PC-3 (cell line): ENCODE measurements around the gene PFN4. TPM values are rescaled to one million over a fixed set of nuclear protein-coding genes. Genes with fewer than 3 reads are reported as not detected.

Experiments used
- ATAC-seq: fragments of 200-7000 bp; cut with Tn5 transposase; 2 replicates; pipeline ENCODE4 v1.9.1; 2020; ENCODE audit warnings: mild to moderate bottlenecking, moderate library complexity
- BruUV-seq: library from RNA; stranded (reverse); fragments of 400-500 nt; replicated peaks from 2 replicates; lab custom pipeline; 2021; lab: Mats Ljungman, UMichigan
- CTCF ChIA-PET: fragments of 300-600 bp; sonication (Branson Sonifier 250); formaldehyde crosslinking; loops from one replicate; lab custom pipeline; 2022; ENCODE audit warnings: antibody characterized with exemption; lab: Charles Lee
- POLR2A ChIA-PET: fragments of 300-600 bp; sonication (Branson Sonifier 250); formaldehyde crosslinking; loops from one replicate; lab custom pipeline; 2022; ENCODE audit warnings: antibody characterized with exemption; ENCODE audit not compliant: unreplicated experiment; lab: Charles Lee
- DNase-seq: peaks from one replicate; pipeline ENCODE4 v3.0.0-alpha.2; 2015
- H2AFZ ChIP-seq: fragments of 300-600 bp; sonication (generic); 2 replicates; pipeline ENCODE4 v1.6.0; 2016; ENCODE audit warnings: antibody characterized with exemption, low read length
- H3F3A ChIP-seq: fragments of 300-600 bp; sonication (generic); one replicate; pipeline ENCODE4 v1.6.0; 2017; ENCODE audit warnings: antibody characterized with exemption, low read length, control low read depth, mild to moderate bottlenecking; ENCODE audit not compliant: unreplicated experiment
- H3K27ac ChIP-seq: fragments of 300-600 bp; sonication (generic); 2 replicates; pipeline ENCODE4 v1.5.1; 2016; ENCODE audit warnings: mild to moderate bottlenecking, low read length
- H3K27me3 ChIP-seq: fragments of 300-600 bp; sonication (generic); 2 replicates; pipeline ENCODE4 v1.6.1; 2016; ENCODE audit warnings: low read length, mixed read lengths
- H3K36me3 ChIP-seq: fragments of 300-600 bp; sonication (generic); 2 replicates; pipeline ENCODE4 v1.6.1; 2016; ENCODE audit warnings: low read depth, mixed run types, low read length, mixed read lengths
- H3K4me1 ChIP-seq: fragments of 300-600 bp; sonication (generic); 2 replicates; pipeline ENCODE4 v1.5.1; 2016; ENCODE audit warnings: low read length; ENCODE audit not compliant: insufficient read depth
- H3K4me2 ChIP-seq: fragments of 300-600 bp; sonication (generic); 2 replicates; pipeline ENCODE4 v1.6.0; 2016; ENCODE audit warnings: low read length
- H3K4me3 ChIP-seq: fragments of 300-600 bp; sonication (generic); 2 replicates; pipeline ENCODE4 v1.5.1; 2016; ENCODE audit warnings: mild to moderate bottlenecking, low read length, mixed read lengths
- H3K79me2 ChIP-seq: fragments of 300-600 bp; sonication (generic); 2 replicates; pipeline ENCODE4 v1.6.1; 2017; ENCODE audit warnings: low read length, mixed read lengths
- H3K9ac ChIP-seq: fragments of 300-600 bp; sonication (generic); 2 replicates; pipeline ENCODE4 v1.6.0; 2016; ENCODE audit warnings: mild to moderate bottlenecking, low read length
- H3K9me2 ChIP-seq: fragments of 300-600 bp; sonication (generic); replicated peaks from 2 replicates; pipeline ENCODE4 v1.6.1; 2016; ENCODE audit warnings: mixed run types, low read length, mixed read lengths
- H3K9me3 ChIP-seq: fragments of 300-600 bp; sonication (generic); 2 replicates; pipeline ENCODE4 v1.6.1; 2016; ENCODE audit warnings: low read length, mixed read lengths
- H4K20me1 ChIP-seq: fragments of 300-600 bp; sonication (generic); 2 replicates; pipeline ENCODE4 v1.6.1; 2016; ENCODE audit warnings: low read length, mixed read lengths
- EZH2 ChIP-seq: fragments of 300-600 bp; sonication (generic); IDR thresholded peaks from one replicate; pipeline ENCODE4 v1.6.1; 2017; ENCODE audit warnings: antibody characterized with exemption, mild to moderate bottlenecking, low read length; ENCODE audit not compliant: unreplicated experiment
- EZH2phosphoT487 ChIP-seq: fragments of 300-600 bp; sonication (generic); IDR thresholded peaks from 2 replicates; pipeline ENCODE4 v1.6.1; 2018; ENCODE audit warnings: mild to moderate bottlenecking, antibody characterized with exemption, low read length, borderline replicate concordance
- intact Hi-C: fragments of 100-400 bp; cut with micrococcal nuclease; formaldehyde crosslinking; loops from 2 replicates; pipeline ENCODE4 v1.9.0; 2023
- total RNA-seq: library from RNA; depleted of rRNA; stranded (reverse); fragments of >200 nt; gene quantifications from 2 replicates; pipeline ENCODE4 v1.2.3, GENCODE V29; 2014
- TF ChIP-seq, protein P1 (sequence below): fragments of 300-600 bp; sonication (generic); conservative IDR thresholded peaks from 2 replicates; pipeline ENCODE4 v1.5.1; 2017; ENCODE audit warnings: antibody characterized with exemption, low read depth, mild to moderate bottlenecking, low read length

The PFN4 gene
- total RNA-seq, 1 experiment from 2014 or later, result 0.44 TPM

DNA sequence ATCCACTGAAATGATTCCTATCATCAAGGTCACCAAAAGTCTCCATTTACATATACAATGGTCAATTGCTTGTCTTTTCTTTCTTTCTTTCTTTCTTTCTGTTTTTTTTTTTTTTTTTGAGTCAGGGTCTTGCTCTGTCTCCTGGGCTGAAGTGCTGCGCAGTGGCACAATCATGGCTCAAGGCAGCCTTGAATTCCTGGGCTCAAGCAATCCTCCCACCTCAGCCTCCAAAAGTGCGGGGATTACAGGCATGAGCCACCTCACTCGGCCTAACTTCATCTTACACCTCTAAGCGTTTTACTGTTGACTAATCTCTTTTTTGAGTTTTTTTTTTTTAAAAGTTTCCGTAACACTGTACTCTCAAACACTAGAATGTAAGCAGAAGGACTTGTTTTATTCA lies 47.9 kb downstream of the PFN4 start:
- Histone ChIP-seq H3K27ac (no peak overlapping the region), H3K9me3 (no peaks in the 10 kb centered on the region), H3K4me2 (peak overlapping the region; percentile 94), H3K9me2 (no peaks in the 10 kb centered on the region), H2AFZ (no peak overlapping the region), H3K27me3 (no peaks in the 10 kb centered on the region), H3K4me1 (peaks cover 13% of the 10 kb centered on the region), H3K79me2 (peaks cover 39% of the 10 kb centered on the region), H3F3A (no peaks in the 10 kb centered on the region), H3K4me3 (peak overlapping the region; percentile 97), H3K36me3 (peaks cover 21% of the 10 kb centered on the region), H4K20me1 (0 out of 2 replicates have a peak, but pooled peaks cover 3% of the 10 kb centered on the region), H3K9ac (peak overlapping the region; percentile 85)
- no peak for TF ChIP-seq EZH2
- no peak for TF ChIP-seq EZH2phosphoT487
- TF ChIP-seq, protein P1, sequence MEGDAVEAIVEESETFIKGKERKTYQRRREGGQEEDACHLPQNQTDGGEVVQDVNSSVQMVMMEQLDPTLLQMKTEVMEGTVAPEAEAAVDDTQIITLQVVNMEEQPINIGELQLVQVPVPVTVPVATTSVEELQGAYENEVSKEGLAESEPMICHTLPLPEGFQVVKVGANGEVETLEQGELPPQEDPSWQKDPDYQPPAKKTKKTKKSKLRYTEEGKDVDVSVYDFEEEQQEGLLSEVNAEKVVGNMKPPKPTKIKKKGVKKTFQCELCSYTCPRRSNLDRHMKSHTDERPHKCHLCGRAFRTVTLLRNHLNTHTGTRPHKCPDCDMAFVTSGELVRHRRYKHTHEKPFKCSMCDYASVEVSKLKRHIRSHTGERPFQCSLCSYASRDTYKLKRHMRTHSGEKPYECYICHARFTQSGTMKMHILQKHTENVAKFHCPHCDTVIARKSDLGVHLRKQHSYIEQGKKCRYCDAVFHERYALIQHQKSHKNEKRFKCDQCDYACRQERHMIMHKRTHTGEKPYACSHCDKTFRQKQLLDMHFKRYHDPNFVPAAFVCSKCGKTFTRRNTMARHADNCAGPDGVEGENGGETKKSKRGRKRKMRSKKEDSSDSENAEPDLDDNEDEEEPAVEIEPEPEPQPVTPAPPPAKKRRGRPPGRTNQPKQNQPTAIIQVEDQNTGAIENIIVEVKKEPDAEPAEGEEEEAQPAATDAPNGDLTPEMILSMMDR, result no peak
- no TSS peak for BruUV-seq
- POLR2A ChIA-PET, result no interaction called here
- intact Hi-C loops, result no loop called here
- ATAC-seq, result no peak
- DNase-seq, result no peak
- CTCF ChIA-PET, result no interaction called here

DNA sequence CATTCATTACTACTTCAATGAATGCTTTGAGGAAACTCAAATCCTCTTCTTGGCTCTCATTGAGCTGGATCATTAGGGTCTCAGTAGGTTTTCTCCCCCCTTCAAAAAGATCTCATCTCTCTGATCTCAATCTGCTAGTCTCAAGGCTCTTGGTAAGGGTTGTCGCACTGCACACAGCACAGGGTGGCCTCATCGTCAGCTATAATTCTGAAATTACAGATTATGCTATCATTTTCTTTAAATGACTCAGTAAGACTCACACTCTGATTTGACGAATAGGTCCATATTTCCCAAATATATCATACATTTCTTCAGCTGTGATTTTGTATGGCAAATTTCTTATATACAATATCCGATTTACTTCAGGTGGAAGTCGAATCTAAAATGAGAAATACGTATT lies 49.3 kb downstream of the PFN4 start:
- H2AFZ ChIP-seq, result no peak overlapping the region
- ChIA-PET CTCF (no interaction called here), POLR2A (no interaction called here)
- no peak overlapping the region; the same call in 1 of the 2 replicates for H3K4me2 ChIP-seq
- no peaks in the 10 kb centered on the region for H3K9me2 ChIP-seq
- no peak for TF ChIP-seq EZH2phosphoT487
- no peak for TF ChIP-seq EZH2
- TF ChIP-seq, protein P1, result no peak
- H3K9me3 ChIP-seq, result no peaks in the 10 kb centered on the region
- no TSS peak for BruUV-seq
- H3K79me2 ChIP-seq, result peaks cover 39% of the 10 kb centered on the region
- H3K27ac ChIP-seq, result no peak overlapping the region
- H3K4me3 ChIP-seq, result no peak overlapping the region
- 0 out of 2 replicates have a peak, but pooled peaks cover 3% of the 10 kb centered on the region for H4K20me1 ChIP-seq
- H3K27me3 ChIP-seq, result no peaks in the 10 kb centered on the region
- no peaks in the 10 kb centered on the region for H3F3A ChIP-seq
- ATAC-seq, result no peak
- H3K9ac ChIP-seq, result no peak overlapping the region
- intact Hi-C loops, result no loop called here
- H3K4me1 ChIP-seq, result peaks cover 13% of the 10 kb centered on the region
- no peak for DNase-seq
- peaks cover 31% of the 10 kb centered on the region for H3K36me3 ChIP-seq

DNA sequence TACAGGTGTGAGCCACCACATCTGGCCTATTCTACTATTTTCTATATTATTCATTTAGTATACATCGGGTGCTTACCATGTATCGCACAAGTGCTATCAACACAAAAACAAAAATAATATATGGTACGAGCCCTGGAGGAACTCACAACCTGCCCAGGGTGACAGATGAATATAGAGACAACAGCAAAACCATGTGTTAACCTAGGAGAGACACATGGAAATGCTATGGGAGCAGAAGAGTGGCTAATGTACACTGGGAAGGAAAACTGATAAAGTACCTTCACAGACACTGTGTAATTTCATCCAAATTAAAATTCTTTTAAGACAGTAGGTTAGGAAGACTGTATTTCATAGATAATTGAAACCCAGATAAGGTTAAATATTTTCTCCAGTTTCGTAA lies 50.9 kb downstream of the PFN4 start:
- ChIA-PET POLR2A (no interaction called here), CTCF (no interaction called here)
- no peak overlapping the region for H2AFZ ChIP-seq
- H4K20me1 ChIP-seq, result 0 out of 2 replicates have a peak, but pooled peaks cover 3% of the 10 kb centered on the region
- no peak overlapping the region for H3K4me3 ChIP-seq
- intact Hi-C loops, result no loop called here
- no peak overlapping the region for H3K4me2 ChIP-seq
- no peak for ATAC-seq
- no peaks in the 10 kb centered on the region for H3K9me3 ChIP-seq
- no peak for DNase-seq
- peaks cover 39% of the 10 kb centered on the region for H3K79me2 ChIP-seq
- H3K27me3 ChIP-seq, result no peaks in the 10 kb centered on the region
- BruUV-seq, result no TSS peak
- TF ChIP-seq EZH2phosphoT487 (no peak), EZH2 (no peak)
- TF ChIP-seq, protein P1, result no peak
- H3F3A ChIP-seq, result no peaks in the 10 kb centered on the region
- no peaks in the 10 kb centered on the region for H3K9me2 ChIP-seq
- H3K27ac ChIP-seq, result no peak overlapping the region
- no peak overlapping the region for H3K9ac ChIP-seq
- H3K36me3 ChIP-seq, result peaks cover 32% of the 10 kb centered on the region
- peaks cover 5% of the 10 kb centered on the region for H3K4me1 ChIP-seq
